Smooth muscle cell (in vitro differentiated cells): Measurements from ENCODE around the gene SRC. TPM values are rescaled to one million over a fixed set of nuclear protein-coding genes. Genes with fewer than 3 reads are reported as not detected.

Experiments used
- DNase-seq: peaks from one replicate; lab custom pipeline; 2025; ENCODE audit not compliant: unreplicated experiment; lab: John Stamatoyannopoulos, UW
- H2AFZ ChIP-seq: fragments of 200-600 bp; sonication (generic); 2 replicates; pipeline ENCODE4 v1.6.0; 2016; ENCODE audit warnings: antibody characterized with exemption, low read depth, mild to moderate bottlenecking
- H3F3A ChIP-seq: fragments of 200-600 bp; sonication (generic); 2 replicates; pipeline ENCODE4 v1.6.0; 2017; ENCODE audit warnings: antibody characterized with exemption, low read depth
- H3K27ac ChIP-seq: fragments of 200-600 bp; sonication (generic); 2 replicates; pipeline ENCODE4 v1.5.1; 2016; ENCODE audit warnings: low read depth, mild to moderate bottlenecking
- H3K27me3 ChIP-seq: fragments of 200-600 bp; sonication (generic); 2 replicates; pipeline ENCODE4 v1.6.1; 2016; ENCODE audit warnings: low read depth, mild to moderate bottlenecking
- H3K36me3 ChIP-seq: fragments of 200-600 bp; sonication (generic); 2 replicates; pipeline ENCODE4 v1.5.1; 2016; ENCODE audit warnings: low read depth
- H3K4me1 ChIP-seq: fragments of 200-600 bp; sonication (generic); 2 replicates; pipeline ENCODE4 v1.5.1; 2016; ENCODE audit warnings: low read depth
- H3K4me2 ChIP-seq: fragments of 200-600 bp; sonication (generic); 2 replicates; pipeline ENCODE4 v1.6.0; 2016; ENCODE audit warnings: mild to moderate bottlenecking
- H3K4me3 ChIP-seq: fragments of 200-600 bp; sonication (generic); 2 replicates; pipeline ENCODE4 v1.5.1; 2016; ENCODE audit warnings: mild to moderate bottlenecking
- H3K79me2 ChIP-seq: fragments of 200-600 bp; sonication (generic); 2 replicates; pipeline ENCODE4 v1.6.0; 2016; ENCODE audit warnings: low read depth, mild to moderate bottlenecking
- H3K9ac ChIP-seq: fragments of 200-600 bp; sonication (generic); 2 replicates; pipeline ENCODE4 v1.6.0; 2016; ENCODE audit warnings: low read depth
- H3K9me3 ChIP-seq: fragments of 200-600 bp; sonication (generic); replicated peaks from 2 replicates; pipeline ENCODE4 v1.5.1; 2016; ENCODE audit warnings: low read depth
- H4K20me1 ChIP-seq: fragments of 200-600 bp; sonication (generic); 2 replicates; pipeline ENCODE4 v1.6.0; 2016; ENCODE audit warnings: low read depth
- CTCF ChIP-seq: fragments of 200-600 bp; sonication (generic); IDR thresholded peaks from 2 replicates; pipeline ENCODE4 v1.5.1; 2017; ENCODE audit warnings: borderline replicate concordance, mild to moderate bottlenecking, antibody characterized with exemption; ENCODE audit not compliant: insufficient read depth, poor library complexity, severe bottlenecking
- WGBS: methylation state at CpG from one replicate; pipeline ENCODE4 v1.1.7; 2016; ENCODE audit warnings: low lambda C conversion rate; 5-methylcytosine and 5-hydroxymethylcytosine counted together
- polyA plus RNA-seq: library from polyadenylated mRNA; unstranded; fragments of >200 nt; fragmentation: Nextera tagmentation; extraction: Ambion mirVana; gene quantifications from 2 replicates; pipeline ENCODE4 v1.2.1, GENCODE V29; 2016
- total RNA-seq: library from RNA; depleted of rRNA; stranded (reverse); fragments of >200 nt; gene quantifications from 2 replicates; pipeline ENCODE4 v1.2.3, GENCODE V29; 2014

Gene SRC
- total and polyA plus RNA-seq, 2 experiments from 2014 or later: 26.0 to 36.5 TPM

- Histone ChIP-seq H3K4me2 (no peak overlapping the region), H3K36me3 (no peaks in the 10 kb centered on the region), H3K4me1 (peaks cover 8% of the 10 kb centered on the region), H3K27ac (no peak overlapping the region), H3K9me3 (no peaks in the 10 kb centered on the region), H3K79me2 (peaks cover 64% of the 10 kb centered on the region), H3F3A (peaks cover 17% of the 10 kb centered on the region), H2AFZ (no peak overlapping the region), H3K4me3 (no peak overlapping the region), H4K20me1 (peaks cover 53% of the 10 kb centered on the region), H3K9ac (no peak overlapping the region), H3K27me3 (no peaks in the 10 kb centered on the region)
- WGBS: 93% methylated on average over 14 of the region's 14 CpGs
- no peak for DNase-seq
- no peak for TF ChIP-seq CTCF
Measured at GRCh38 chr20:37379967-37380828, 34.3 kb downstream of the SRC start.

GRCh38 chr20:37380864-37381579, 35.1 kb downstream of the SRC start:
- 97% methylated on average over 16 of the region's 16 CpGs for WGBS
- Histone ChIP-seq H3K4me2 (no peak overlapping the region), H3K27me3 (no peaks in the 10 kb centered on the region), H4K20me1 (peaks cover 44% of the 10 kb centered on the region), H3K9me3 (no peaks in the 10 kb centered on the region), H3F3A (peaks cover 17% of the 10 kb centered on the region), H3K36me3 (no peaks in the 10 kb centered on the region), H3K27ac (no peak overlapping the region), H3K79me2 (peaks cover 56% of the 10 kb centered on the region), H3K4me3 (no peak overlapping the region), H2AFZ (no peak overlapping the region), H3K9ac (no peak overlapping the region), H3K4me1 (peaks cover 8% of the 10 kb centered on the region)
- DNase-seq: no peak
- TF ChIP-seq CTCF: no peak

DNA sequence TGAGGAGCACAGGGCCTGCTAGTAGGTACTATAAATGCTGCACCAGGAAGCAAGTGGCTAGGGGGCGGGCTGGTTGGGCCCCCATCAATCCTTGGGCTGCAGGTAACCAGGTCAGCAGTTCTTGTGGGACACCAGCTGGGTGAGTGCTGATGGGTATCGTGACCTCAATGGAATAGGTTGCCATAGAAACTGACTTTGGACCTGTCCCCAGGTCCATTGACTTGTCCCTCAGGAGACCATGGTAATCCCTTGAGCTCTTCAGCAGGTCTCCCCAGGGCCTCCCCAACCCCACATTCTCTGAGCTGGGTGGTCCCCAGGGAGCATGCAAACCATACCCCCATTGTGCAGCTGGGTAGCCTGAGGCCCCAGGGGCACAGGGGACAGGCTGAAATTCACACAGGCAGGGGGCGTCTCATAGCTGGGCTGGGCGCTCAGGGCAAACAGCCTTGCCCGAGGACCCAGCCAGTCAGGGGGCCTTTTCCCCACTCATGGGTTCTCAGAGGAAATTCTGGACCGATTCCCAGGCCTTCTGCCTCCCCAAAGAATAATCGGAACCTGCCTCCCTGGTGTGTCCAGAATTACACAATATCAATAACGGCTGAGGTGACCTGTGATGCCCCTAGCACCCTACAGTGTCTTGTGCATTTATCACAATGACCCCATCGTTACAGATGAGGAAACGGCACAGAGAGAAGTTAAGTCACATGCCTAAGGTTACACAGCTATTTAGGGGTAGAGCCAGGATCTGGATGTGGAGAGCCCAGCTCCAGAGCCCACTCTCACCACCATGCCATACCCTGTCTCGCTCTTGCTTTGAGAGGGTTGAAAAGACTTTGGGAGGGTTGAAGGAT, 35.9 kb downstream of the SRC start:
- Histone ChIP-seq H3K4me2 (no peak overlapping the region), H3K79me2 (peaks cover 48% of the 10 kb centered on the region), H2AFZ (no peak overlapping the region), H3K4me3 (no peak overlapping the region), H3K27me3 (no peaks in the 10 kb centered on the region), H3K9ac (no peak overlapping the region), H3F3A (peaks cover 17% of the 10 kb centered on the region), H4K20me1 (peaks cover 36% of the 10 kb centered on the region), H3K9me3 (no peaks in the 10 kb centered on the region), H3K4me1 (peaks cover 8% of the 10 kb centered on the region), H3K36me3 (no peaks in the 10 kb centered on the region), H3K27ac (no peak overlapping the region)
- WGBS: 96% methylated on average over 11 of the region's 11 CpGs
- no peak for TF ChIP-seq CTCF
- DNase-seq: no peak
